ENCODE measurements around the gene RTN4R.

RTN4R gene

GRCh38 chr22:20211997-20212753 is 55.9 kb downstream of the RTN4R start:
- DNase-seq = no peak

DNA sequence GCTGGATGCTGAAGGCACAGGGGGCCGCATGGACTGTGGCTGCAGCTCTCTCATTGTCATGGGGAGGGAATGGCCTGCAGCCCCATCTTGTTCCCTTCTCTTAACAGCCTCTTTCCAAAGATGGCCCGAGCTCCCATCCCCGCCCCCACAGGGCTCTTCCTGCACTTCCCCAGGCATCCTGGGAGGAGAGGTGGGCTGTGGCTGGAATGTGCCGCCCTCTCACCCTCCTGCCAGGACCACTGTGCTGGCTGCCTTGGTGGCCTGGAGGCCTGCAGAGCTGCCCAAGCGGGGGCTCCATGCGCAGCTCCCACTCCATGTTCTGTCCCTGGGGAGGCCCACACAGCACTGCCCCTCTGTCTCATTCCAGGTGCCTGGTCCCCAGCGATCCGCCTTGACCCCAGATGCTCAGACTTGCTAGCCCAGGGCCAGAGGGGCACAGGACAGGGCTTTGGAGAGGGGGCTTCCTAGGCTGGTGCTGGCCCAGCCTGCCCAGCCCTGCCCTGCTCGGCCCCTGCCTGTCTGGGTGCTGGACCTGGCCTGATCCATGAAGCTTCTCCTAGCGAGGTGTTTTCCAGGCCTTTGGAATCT is 56.6 kb downstream of the RTN4R start:
- DNase-seq = no peak

DNA sequence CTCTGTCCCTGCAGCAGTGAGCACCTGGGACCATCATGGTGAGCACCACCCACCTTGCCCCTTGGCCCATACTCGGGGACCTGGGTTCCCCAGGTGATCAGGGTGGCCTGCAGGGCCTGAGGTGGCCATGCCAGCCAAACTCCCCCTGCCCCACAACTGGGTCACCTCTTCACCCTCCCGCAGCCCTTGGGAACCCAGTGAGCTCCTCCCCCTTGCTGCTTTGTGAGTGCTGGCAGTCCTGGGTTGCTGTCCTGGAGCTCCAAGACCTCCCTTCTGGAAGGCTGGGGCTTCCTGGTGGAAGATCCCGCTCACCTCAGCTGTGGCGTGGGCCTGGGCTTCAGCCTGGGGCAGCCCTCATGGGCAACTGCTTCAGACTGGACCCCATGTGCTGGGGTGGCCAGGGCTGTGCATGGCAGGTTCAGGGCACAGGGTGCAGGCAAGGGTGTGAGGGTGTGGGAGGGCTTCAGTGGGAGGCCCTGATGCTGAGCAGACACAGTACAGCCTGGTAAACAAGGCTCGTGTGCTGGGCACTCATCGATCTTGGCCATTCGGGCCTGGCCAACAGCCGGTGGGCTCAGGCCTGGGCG is 57.6 kb downstream of the RTN4R start:
- DNase-seq = no peak

GRCh38 chr22:20209761-20210250 is 58.3 kb downstream of the RTN4R start:
- no peak for DNase-seq

DNA sequence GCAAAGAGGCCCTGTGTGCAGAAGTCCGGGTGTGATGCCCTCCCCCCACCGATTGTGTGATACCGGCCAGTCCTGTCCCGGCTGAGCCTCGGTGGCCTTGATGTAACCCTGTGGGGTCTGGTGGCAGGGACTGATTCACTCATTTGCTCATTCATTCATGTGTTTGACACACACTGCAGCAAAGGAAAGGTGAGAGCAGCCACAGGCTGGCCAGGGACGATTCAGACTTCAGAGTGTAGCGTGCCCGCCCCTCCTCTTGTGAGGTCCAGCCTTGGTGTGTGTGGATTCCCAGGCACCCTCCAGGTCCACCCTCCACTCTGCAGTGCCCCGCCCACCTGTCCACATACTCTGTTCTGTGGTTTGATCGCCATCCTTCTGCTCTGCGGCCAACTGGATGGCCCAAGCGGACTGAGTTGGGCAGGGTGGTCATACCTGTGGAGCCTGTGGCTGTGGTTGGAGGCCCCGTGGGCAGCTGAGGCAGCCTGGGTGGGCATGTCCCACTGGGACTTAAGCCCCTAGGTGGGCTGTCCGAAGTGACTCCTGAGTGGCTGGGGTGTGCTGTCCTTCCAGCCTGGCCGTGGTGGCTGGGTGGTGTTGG is 59.3 kb downstream of the RTN4R start:
- no peak for DNase-seq

DNA sequence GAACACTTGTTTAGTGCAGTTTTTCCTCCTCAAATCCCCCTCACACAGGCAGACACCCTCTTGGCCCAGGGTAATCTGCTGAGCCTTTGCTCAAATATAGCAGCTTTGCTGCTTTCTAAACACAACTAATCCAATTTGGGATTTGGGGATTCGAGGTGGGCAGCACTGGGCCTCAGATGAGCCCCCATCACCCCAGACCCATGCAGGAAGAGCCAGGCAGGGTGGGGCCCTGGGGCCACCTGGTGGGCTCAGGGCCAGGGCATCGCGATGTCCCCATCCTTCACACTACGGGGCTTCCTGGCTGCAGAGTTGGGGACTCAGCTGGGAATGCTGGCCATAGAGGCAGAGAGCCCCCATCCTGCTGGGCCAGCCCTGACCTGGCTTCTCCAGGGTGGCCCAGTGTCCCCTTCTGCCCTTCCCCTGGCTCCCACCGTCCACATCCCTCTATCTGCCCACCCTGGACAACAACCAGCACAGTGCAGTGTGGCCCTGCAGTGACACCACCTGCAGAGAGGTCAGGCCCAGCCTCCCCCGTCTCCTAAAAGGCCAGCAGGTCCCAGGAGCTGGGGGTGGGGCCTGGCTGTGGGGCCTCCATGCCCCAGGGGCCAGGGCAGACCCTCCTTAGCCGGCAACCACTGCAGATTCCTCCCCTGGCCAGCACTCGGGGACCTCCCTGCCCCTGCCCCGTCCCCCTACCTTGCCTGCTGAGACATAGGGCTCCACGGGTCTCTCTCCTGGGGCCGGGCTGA is 60.7 kb downstream of the RTN4R start:
- no peak for DNase-seq

DNA sequence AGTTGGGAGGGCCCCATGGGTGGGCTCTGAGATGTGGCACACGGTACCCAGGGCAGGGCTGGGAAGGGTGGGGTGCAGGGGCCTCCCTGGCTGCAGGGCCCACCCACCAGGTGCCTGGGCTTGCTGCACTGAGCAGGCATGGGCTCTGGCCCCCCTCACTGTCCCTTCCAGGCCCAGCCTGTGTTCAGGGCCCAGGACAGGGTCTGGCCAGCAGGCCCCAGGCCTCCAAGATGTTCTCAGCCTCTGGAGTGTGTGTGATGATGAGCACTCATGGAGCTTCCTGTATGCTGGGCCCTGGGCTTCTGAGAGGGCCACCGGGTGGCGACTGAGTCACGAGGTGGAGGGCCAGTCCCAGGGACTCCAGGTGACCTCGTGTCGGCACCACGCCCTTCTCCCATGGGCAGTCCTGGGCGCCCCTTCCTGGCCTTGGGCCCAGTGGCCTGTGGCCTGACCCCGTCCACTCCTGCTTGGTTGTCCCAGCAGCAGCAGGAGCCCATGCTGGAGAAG is 61.4 kb downstream of the RTN4R start:
- no peak for DNase-seq

DNA sequence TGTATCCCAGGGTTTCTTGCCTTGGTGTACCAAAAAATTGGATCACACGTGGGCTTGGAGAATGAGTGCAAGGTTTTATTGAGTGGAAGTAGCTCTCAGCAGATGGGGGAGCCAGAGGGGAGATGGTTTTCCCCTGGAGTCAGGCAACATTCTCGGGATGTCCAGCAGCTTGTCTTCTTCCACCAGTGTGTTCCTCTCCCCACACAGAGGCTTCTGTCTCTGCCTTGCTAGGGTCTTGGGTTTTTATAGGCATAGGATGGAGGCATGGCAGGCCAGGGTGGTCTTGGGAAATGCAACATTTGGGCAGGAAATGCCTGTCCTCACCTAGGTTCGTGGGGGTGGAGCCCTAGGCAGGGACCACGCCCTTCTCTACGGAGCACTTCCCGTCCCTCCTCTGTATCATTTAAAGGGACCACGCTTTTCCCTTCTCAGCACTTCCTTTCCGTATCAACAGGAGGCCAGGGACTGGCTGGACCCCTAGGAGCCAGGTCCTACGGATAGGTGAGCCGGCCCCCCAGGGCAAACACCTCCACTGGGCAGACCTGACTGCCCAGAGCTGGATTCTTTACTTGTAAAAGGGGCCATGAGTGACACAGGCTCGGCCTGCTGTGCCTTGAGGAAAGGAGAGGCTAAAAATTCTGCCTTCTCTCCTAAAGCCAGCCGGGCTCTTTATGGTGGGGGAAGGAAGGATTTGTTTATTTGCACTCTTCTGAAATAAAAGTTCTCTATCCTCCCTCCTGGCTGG is 62.0 kb downstream of the RTN4R start:
- no peak for DNase-seq

DNA sequence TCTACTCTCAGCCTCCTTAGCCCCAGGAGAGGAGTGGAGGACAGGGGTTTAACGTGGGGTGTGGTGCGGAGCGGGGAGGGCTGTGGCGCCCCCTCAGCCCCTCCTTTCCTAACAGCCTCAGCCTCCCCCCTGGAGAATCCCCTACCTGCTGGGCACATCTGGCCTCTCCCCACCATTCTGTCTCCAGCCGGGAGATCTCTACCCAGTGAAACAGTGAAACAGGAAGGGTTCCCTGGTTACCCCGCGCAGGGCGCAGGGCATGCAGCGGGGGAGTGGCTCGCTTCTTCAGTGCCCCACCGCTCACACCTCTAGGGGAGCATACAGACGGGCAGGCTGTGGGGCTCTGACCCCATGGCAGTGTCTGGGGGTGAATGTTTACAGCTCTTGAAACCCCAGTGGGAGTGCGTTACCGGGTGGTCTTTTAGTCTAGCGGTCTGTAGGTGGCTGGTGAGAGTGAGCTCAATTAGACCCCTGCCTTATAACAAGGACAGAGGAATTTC is 62.6 kb downstream of the RTN4R start:
- no peak for DNase-seq

DNA sequence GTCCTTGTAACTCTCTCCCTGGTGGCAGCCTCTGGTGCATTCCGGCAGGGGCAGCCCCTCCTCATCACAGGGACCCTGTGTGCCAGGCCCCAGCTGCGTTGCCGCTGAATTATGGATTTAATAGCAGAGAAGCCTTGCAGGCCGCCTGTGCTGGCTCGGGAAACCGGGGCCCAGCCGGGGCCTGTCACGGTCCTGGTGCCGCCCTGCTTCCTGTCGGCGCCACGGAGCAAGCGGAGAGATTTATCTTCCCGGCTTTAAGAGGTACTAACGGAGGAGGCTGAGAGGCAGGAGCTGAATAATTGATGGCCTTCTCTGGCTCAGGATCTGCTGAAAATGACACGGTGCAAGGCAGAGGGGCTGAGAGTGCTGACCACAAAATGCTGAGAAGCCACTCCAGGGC is 63.3 kb downstream of the RTN4R start:
- DNase-seq = no peak

- DNase-seq = no peak
Observed at GRCh38 chr22:20204311-20204710, 63.8 kb downstream of the RTN4R start.

- DNase-seq = no peak
Observed at GRCh38 chr22:20203552-20204201, 64.4 kb downstream of the RTN4R start.

DNA sequence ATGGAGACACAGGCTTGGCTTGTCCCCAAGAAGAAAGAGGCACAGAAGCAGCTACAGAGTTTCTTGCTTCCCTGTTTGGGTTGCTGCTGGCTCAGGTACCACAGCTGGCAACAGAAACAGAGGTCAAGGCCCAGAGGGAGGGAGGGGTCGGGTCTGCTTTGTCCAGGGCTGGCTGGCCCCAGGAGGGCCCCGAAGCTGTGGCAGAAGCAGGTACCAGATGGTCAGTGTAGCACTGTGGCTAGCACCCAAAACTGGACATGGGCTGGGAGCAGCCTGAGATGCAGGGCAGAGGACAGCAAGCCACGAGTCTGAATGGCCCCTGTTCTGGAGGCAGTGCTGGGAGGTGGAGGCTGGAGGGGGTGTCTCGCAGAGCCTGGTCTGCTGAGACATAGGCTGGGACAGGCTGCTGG is 65.0 kb downstream of the RTN4R start:
- no peak for DNase-seq

GRCh38 chr22:20201837-20202392 is 66.2 kb downstream of the RTN4R start:
- no peak for DNase-seq

DNA sequence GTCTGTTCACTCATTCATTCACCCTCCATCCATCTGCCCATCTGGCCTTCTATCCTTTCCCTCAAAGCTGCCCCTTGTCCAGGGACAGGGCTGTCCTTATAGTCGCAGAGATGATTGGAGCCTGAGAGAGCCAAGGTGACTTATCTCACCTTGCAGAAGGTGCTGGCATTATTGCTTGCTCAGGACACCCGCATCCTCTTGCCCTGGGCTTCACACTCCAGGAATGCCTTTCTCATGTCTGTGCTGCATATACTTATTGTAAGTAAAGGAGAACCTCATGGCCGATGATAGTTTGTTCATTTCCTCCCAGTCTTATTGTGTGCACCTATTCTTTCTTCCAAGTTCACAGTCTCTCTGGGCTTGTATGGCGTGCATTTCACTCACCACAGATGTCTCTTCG is 68.2 kb downstream of the RTN4R start:
- no peak for DNase-seq

DNA sequence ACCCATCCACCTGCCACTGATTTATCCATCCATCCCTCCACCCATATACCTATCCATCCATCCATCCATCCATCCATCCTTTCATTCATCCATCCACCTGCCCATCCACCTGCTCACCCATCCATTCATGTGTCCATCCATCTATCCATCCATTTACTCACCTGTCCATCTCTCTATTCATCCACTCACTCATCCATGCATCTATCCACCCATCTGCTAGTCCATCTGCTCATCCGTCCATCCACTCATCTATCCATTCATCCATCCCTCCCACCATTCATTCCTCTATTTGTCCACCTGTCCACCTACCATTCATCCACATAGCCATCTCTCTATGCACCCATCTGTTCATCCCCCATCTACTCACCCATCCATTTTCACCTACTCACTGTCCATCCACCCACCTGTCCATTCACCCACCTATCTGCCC is 68.7 kb downstream of the RTN4R start:
- no peak for DNase-seq

GRCh38 chr22:20198557-20199319 is 69.4 kb downstream of the RTN4R start:
- no peak for DNase-seq

GRCh38 chr22:20197407-20198030 is 70.6 kb downstream of the RTN4R start:
- DNase-seq = no peak

- no peak for DNase-seq
Observed at GRCh38 chr22:20196094-20196842, 71.8 kb downstream of the RTN4R start.
